Tibial artery (tissue), 4 donors: ENCODE data around the gene IKZF3.

Source experiments
- DNase-seq, 2 donors: peaks; one replicate each; pipeline ENCODE4 v3.0.0-alpha.2; 2019
- H3K27ac ChIP-seq, 2 donors: fragments of 200-600 bp; sonication (generic) in 1 of 2; 1 replicate in 1 of 2; 2 replicates in 1 of 2; pipeline ENCODE4 v1.5.1; 2018 to 2019; ENCODE audit warnings: mild to moderate bottlenecking in 1 of 2
- H3K27me3 ChIP-seq, 2 donors: fragments of 200-600 bp; sonication (generic) in 1 of 2; one replicate each; pipeline versions ENCODE4 v1.5.1 to v1.6.0; 2016 to 2019
- H3K36me3 ChIP-seq, 3 donors: fragments of 200-600 bp; sonication (generic) in 2 of 3; one replicate each; pipeline ENCODE4 v1.5.1; 2016 to 2019; ENCODE audit warnings: mild to moderate bottlenecking in 2 of 3
- H3K4me1 ChIP-seq, 4 donors: fragments of 200-600 bp; sonication (generic) in 2 of 4; 1 replicate in 3 of 4; 2 replicates in 1 of 4; pipeline ENCODE4 v1.5.1; 2016 to 2019
- H3K4me3 ChIP-seq, 2 donors: fragments of 200-600 bp; sonication (generic) in 1 of 2; 1 replicate in 1 of 2; 2 replicates in 1 of 2; pipeline ENCODE4 v1.5.1; 2018 to 2019; ENCODE audit warnings: mild to moderate bottlenecking in 2 of 2
- H3K9me3 ChIP-seq, 3 donors: fragments of 200-600 bp; sonication (generic) in 1 of 3; one replicate each; pipeline ENCODE4 v1.5.1; 2016 to 2019
- intact Hi-C: fragments of 100-400 bp; cut with DNase I; formaldehyde crosslinking; loops from one replicate; pipeline ENCODE4 v1.15.0; 2023; ENCODE audit warnings: low total_unique reads
- TF ChIP-seq, protein P1 (sequence below), 2 experiments: fragments of 200-600 bp in 1 of 2; fragments of 450-650 bp in 1 of 2; IDR thresholded peaks; one replicate each; pipeline ENCODE4 v1.5.1; 2017 to 2019; ENCODE audit warnings: antibody characterized with exemption in 2 of 2, mild to moderate bottlenecking in 1 of 2, moderate library complexity in 1 of 2

IKZF3 gene

DNA sequence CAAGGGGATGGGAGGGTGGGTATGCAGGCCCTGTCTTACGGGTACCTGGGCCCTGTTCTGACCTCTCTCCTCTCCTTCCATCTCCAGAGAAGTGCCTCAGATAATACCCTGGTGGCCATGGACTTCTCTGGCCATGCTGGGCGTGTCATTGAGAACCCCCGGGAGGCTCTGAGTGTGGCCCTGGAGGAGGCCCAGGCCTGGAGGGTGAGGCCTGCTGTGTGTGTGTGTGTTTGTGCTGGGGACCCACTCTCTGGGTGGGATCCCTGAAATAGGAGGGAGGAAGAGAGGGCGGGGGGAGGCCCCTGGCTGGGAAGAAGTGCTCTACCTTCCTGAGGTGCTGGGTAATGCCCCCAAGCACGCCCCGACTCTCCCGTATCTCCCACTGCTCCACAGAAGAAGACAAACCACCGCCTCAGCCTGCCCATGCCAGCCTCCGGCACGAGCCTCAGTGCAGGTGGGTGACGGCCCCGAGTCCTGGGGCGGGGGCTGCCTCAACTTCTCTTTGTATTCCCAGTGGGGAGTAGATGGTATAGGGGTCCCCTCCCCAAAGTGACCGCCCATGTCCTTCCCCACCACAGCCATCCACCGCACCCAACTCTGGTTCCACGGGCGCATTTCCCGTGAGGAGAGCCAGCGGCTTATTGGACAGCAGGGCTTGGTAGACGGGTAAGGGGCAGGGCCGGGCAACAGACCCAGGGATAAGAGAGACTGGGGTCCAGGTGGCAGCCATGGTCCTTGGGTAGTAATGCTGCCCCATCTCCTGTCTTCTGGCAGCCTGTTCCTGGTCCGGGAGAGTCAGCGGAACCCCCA, 118.6 kb downstream of the IKZF3 start:
- Histone ChIP-seq H3K4me1 (peaks cover 0 to 15% (median 0%) of the 10 kb centered on the region in 4 donors), H3K27me3 (peaks cover 0 to 63% of the 10 kb centered on the region in 2 donors), H3K4me3 (no peak overlapping the region), H3K27ac (no peak overlapping the region), H3K36me3 (peaks cover 0 to 44% (median 0%) of the 10 kb centered on the region in 3 donors), H3K9me3 (no peaks in the 10 kb centered on the region)
- DNase-seq, result no peak
- TF ChIP-seq, protein P1, sequence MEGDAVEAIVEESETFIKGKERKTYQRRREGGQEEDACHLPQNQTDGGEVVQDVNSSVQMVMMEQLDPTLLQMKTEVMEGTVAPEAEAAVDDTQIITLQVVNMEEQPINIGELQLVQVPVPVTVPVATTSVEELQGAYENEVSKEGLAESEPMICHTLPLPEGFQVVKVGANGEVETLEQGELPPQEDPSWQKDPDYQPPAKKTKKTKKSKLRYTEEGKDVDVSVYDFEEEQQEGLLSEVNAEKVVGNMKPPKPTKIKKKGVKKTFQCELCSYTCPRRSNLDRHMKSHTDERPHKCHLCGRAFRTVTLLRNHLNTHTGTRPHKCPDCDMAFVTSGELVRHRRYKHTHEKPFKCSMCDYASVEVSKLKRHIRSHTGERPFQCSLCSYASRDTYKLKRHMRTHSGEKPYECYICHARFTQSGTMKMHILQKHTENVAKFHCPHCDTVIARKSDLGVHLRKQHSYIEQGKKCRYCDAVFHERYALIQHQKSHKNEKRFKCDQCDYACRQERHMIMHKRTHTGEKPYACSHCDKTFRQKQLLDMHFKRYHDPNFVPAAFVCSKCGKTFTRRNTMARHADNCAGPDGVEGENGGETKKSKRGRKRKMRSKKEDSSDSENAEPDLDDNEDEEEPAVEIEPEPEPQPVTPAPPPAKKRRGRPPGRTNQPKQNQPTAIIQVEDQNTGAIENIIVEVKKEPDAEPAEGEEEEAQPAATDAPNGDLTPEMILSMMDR (IDR thresholded peaks at IDR 0.05), result no peak
- intact Hi-C loops, result no loop called here

- TF ChIP-seq, protein P1 (IDR thresholded peaks at IDR 0.05), result no peak
- Histone ChIP-seq H3K27me3 (peaks cover 2 to 64% of the 10 kb centered on the region in 2 donors), H3K9me3 (no peaks in the 10 kb centered on the region), H3K4me1 (peaks cover 0 to 13% (median 3%) of the 10 kb centered on the region in 4 donors), H3K4me3 (no peak overlapping the region), H3K36me3 (peaks cover 0 to 44% (median 0%) of the 10 kb centered on the region in 3 donors), H3K27ac (no peak overlapping the region)
- DNase-seq, result no peak
- intact Hi-C loops, result no loop called here
Measured at GRCh38 chr17:39744836-39745215, 119.3 kb downstream of the IKZF3 start.

GRCh38 chr17:39744075-39744835, 119.9 kb downstream of the IKZF3 start:
- no peak for DNase-seq
- Histone ChIP-seq H3K4me1 (peaks cover 3 to 17% (median 9%) of the 10 kb centered on the region in 4 donors), H3K36me3 (peaks cover 0 to 44% (median 0%) of the 10 kb centered on the region in 3 donors), H3K27me3 (peaks cover 5 to 70% of the 10 kb centered on the region in 2 donors), H3K27ac (no peak overlapping the region), H3K4me3 (no peak overlapping the region), H3K9me3 (no peaks in the 10 kb centered on the region)
- intact Hi-C loops, result no loop called here
- TF ChIP-seq, protein P1 (IDR thresholded peaks at IDR 0.05), result no peak

GRCh38 chr17:39742856-39743436, 121.2 kb downstream of the IKZF3 start:
- Histone ChIP-seq H3K27ac (no peak overlapping the region), H3K27me3 (peaks cover 5 to 83% of the 10 kb centered on the region in 2 donors), H3K4me3 (no peak overlapping the region), H3K4me1 (peaks cover 6 to 31% (median 22%) of the 10 kb centered on the region in 4 donors), H3K9me3 (no peaks in the 10 kb centered on the region), H3K36me3 (peaks cover 0 to 44% (median 0%) of the 10 kb centered on the region in 3 donors)
- TF ChIP-seq, protein P1 (IDR thresholded peaks at IDR 0.05), result no peak
- intact Hi-C loops, result no loop called here
- DNase-seq, result no peak

GRCh38 chr17:39742126-39742855, 121.8 kb downstream of the IKZF3 start:
- intact Hi-C loops, result no loop called here
- H3K36me3 ChIP-seq, result peaks cover 0 to 44% (median 0%) of the 10 kb centered on the region in 3 donors
- H3K27me3 ChIP-seq, result peaks cover 11 to 90% of the 10 kb centered on the region in 2 donors

More at GRCh38 chr17:39742126-39742855, 121.8 kb downstream of the IKZF3 start:
- TF ChIP-seq, protein P1 (IDR thresholded peaks at IDR 0.05), result no peak
- DNase-seq, result no peak
- Histone ChIP-seq H3K9me3 (no peaks in the 10 kb centered on the region), H3K4me3 (no peak overlapping the region), H3K27ac (no peak overlapping the region), H3K4me1 (peaks cover 6 to 33% (median 27%) of the 10 kb centered on the region in 4 donors)
